Hepatocyte (in vitro differentiated cells): ENCODE measurements around the gene ENPP1. TPM values are rescaled to one million over a fixed set of nuclear protein-coding genes. Genes with fewer than 3 reads are reported as not detected.

Experiments used
- DNase-seq: peaks from one replicate; pipeline ENCODE4 v3.0.0-alpha.2; 2016; ENCODE audit warnings: low spot score
- H2AFZ ChIP-seq: fragments of 200-600 bp; sonication (generic); 2 replicates; pipeline ENCODE4 v1.6.0; 2016; ENCODE audit warnings: antibody characterized with exemption, mild to moderate bottlenecking
- H3K27ac ChIP-seq: fragments of 200-600 bp; sonication (generic); 2 replicates; pipeline ENCODE4 v1.5.1; 2016; ENCODE audit warnings: mild to moderate bottlenecking
- H3K27me3 ChIP-seq: fragments of 200-600 bp; sonication (generic); 2 replicates; pipeline ENCODE4 v1.6.1; 2016
- H3K36me3 ChIP-seq: fragments of 200-600 bp; sonication (generic); replicated peaks from 2 replicates; pipeline ENCODE4 v1.5.1; 2016; ENCODE audit warnings: low read depth; ENCODE audit not compliant: insufficient read depth
- H3K4me1 ChIP-seq: fragments of 200-600 bp; sonication (generic); 2 replicates; pipeline ENCODE4 v1.5.1; 2016; ENCODE audit warnings: mild to moderate bottlenecking, moderate library complexity; ENCODE audit not compliant: insufficient read depth
- H3K4me2 ChIP-seq: fragments of 200-600 bp; sonication (generic); 2 replicates; pipeline ENCODE4 v1.6.0; 2016
- H3K4me3 ChIP-seq: fragments of 200-600 bp; sonication (generic); 2 replicates; pipeline ENCODE4 v1.5.1; 2016; ENCODE audit warnings: mild to moderate bottlenecking
- H3K79me2 ChIP-seq: fragments of 200-600 bp; sonication (generic); 2 replicates; pipeline ENCODE4 v1.6.0; 2017; ENCODE audit warnings: mild to moderate bottlenecking
- H3K9me2 ChIP-seq: fragments of 200-600 bp; sonication (generic); replicated peaks from 2 replicates; pipeline ENCODE4 v1.6.0; 2017; ENCODE audit warnings: mild to moderate bottlenecking; ENCODE audit not compliant: insufficient read depth
- H3K9me3 ChIP-seq: fragments of 200-600 bp; sonication (generic); 2 replicates; pipeline ENCODE4 v1.5.1; 2016; ENCODE audit warnings: low read depth, mild to moderate bottlenecking
- H4K20me1 ChIP-seq: fragments of 200-600 bp; sonication (generic); 2 replicates; pipeline ENCODE4 v1.6.0; 2016; ENCODE audit warnings: mild to moderate bottlenecking; ENCODE audit not compliant: insufficient read depth, poor library complexity, severe bottlenecking
- EZH2 ChIP-seq: fragments of 200-600 bp; sonication (generic); IDR thresholded peaks from 2 replicates; pipeline ENCODE4 v1.6.1; 2016; ENCODE audit warnings: antibody characterized with exemption, mild to moderate bottlenecking, borderline replicate concordance
- EZH2phosphoT487 ChIP-seq: fragments of 200-600 bp; sonication (generic); IDR thresholded peaks from one replicate; pipeline ENCODE4 v1.6.1; 2018; ENCODE audit warnings: antibody characterized with exemption, mild to moderate bottlenecking, low read depth, moderate library complexity; ENCODE audit not compliant: unreplicated experiment, severe bottlenecking
- WGBS: methylation state at CpG from one replicate; pipeline ENCODE4 v1.1.6; 2016; ENCODE audit warnings: low lambda C conversion rate; ENCODE audit errors: missing lambda C conversion rate; 5-methylcytosine and 5-hydroxymethylcytosine counted together
- polyA plus RNA-seq: library from polyadenylated mRNA; unstranded; fragments of >200 nt; fragmentation: Nextera tagmentation; extraction: Ambion mirVana; gene quantifications from 2 replicates; pipeline ENCODE4 v1.2.1, GENCODE V29; 2016
- total RNA-seq: library from RNA; depleted of rRNA; stranded (reverse); fragments of >200 nt; gene quantifications from 2 replicates; pipeline ENCODE4 v1.2.3, GENCODE V29; 2014
- TF ChIP-seq, protein P1 (sequence below): fragments of 200-600 bp; sonication (generic); IDR thresholded peaks from 2 replicates; pipeline ENCODE4 v1.5.1; 2016; ENCODE audit warnings: antibody characterized with exemption, mild to moderate bottlenecking; ENCODE audit not compliant: poor library complexity

The ENPP1 gene
- total and polyA plus RNA-seq, 2 experiments from 2014 or later: 74.7 to 86.9 TPM

DNA sequence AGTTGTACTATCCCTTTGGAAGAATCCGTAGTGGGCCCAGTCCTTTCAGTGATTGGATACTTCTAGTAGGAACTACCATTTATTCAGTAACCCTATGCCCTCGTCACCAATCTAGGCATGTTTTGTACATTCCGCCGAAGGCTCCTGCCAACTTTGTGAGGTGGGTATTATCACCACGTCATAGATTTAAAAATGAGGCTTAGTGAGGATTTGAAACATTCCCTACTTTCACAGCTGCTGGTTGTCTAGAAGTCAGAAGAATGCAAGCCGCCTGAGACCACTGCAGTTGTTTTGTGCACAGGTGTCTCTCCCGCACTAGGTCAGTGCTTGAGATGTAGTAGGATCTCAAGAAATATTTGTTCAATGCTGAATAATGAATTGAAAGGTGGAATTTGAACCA, 32.6 kb downstream of the ENPP1 start:
- TF ChIP-seq, protein P1, sequence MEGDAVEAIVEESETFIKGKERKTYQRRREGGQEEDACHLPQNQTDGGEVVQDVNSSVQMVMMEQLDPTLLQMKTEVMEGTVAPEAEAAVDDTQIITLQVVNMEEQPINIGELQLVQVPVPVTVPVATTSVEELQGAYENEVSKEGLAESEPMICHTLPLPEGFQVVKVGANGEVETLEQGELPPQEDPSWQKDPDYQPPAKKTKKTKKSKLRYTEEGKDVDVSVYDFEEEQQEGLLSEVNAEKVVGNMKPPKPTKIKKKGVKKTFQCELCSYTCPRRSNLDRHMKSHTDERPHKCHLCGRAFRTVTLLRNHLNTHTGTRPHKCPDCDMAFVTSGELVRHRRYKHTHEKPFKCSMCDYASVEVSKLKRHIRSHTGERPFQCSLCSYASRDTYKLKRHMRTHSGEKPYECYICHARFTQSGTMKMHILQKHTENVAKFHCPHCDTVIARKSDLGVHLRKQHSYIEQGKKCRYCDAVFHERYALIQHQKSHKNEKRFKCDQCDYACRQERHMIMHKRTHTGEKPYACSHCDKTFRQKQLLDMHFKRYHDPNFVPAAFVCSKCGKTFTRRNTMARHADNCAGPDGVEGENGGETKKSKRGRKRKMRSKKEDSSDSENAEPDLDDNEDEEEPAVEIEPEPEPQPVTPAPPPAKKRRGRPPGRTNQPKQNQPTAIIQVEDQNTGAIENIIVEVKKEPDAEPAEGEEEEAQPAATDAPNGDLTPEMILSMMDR: no peak
- TF ChIP-seq EZH2phosphoT487 (no peak), EZH2 (no peak)
- 93% methylated on average over 7 of the region's 7 CpGs for WGBS
- no peaks in the 10 kb centered on the region for H3K4me1 ChIP-seq
- H3K36me3 ChIP-seq: no peaks in the 10 kb centered on the region
- H3K9me3 ChIP-seq: no peaks in the 10 kb centered on the region
- H2AFZ ChIP-seq: no peak overlapping the region
- H3K4me3 ChIP-seq: no peak overlapping the region
- H3K27me3 ChIP-seq: no peaks in the 10 kb centered on the region
- no peak for DNase-seq
- H3K27ac ChIP-seq: no peak overlapping the region
- no peaks in the 10 kb centered on the region for H3K9me2 ChIP-seq
- H3K4me2 ChIP-seq: no peak overlapping the region
- no peaks in the 10 kb centered on the region for H4K20me1 ChIP-seq
- H3K79me2 ChIP-seq: peaks cover 13% of the 10 kb centered on the region

DNA sequence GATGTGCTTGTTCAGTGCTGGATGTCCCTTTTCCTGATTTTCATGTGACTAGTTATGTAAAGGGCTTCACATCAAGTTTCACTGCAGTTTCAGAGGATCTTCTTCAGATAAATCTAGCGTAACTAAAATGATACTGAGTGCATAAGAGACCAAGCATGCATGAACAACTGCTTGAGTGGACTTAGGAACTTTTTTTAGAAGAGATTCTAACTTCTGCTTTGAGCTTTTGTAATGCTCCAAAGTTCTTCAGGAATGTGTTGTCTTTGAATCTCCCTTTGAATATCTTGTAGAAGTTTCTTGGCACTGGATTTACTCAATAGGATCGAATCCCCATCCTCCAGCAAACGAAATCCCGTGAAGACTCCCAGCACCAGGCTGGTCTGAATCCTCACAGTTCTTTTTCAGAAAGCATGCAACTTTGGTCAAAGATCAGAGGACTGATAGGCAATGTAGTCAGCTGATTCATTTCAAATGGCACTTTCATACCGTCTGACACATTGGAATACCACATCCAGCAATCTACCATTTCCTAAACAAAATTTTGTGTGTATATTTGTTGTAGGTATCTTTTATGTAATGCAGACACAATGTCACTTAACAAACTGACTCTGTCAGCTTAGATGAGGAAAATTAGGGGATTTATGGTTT, 33.2 kb downstream of the ENPP1 start:
- Histone ChIP-seq H4K20me1 (no peaks in the 10 kb centered on the region), H3K9me2 (no peaks in the 10 kb centered on the region)
- DNase-seq: no peak

DNA sequence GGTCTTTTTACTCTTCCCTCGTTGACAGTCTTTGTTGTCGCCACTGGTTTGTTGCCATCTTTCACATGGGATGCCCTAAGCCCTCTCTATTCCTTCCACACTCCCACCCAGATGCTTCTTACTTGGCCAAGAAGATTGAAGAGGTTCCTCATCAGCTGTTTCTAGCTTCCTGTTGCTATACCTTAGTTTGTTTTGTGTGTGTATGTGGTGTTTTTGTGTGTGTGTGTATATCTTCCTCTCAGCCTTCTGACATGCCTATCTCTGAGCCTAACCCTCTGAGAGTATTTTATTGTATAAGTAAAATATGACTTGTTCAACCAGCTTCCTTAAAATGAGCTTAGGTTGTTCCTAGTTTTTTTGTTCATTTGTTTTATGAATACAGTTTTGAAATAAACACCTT, 35.9 kb downstream of the ENPP1 start:
- Histone ChIP-seq H3K36me3 (no peaks in the 10 kb centered on the region), H3K4me2 (peak overlapping the region; percentile 23), H3K27me3 (no peaks in the 10 kb centered on the region), H3K4me1 (no peaks in the 10 kb centered on the region), H4K20me1 (no peaks in the 10 kb centered on the region), H3K79me2 (peaks cover 17% of the 10 kb centered on the region), H3K9me3 (no peaks in the 10 kb centered on the region), H3K4me3 (no peak overlapping the region), H2AFZ (no peak overlapping the region), H3K27ac (peak overlapping the region; percentile 34), H3K9me2 (no peaks in the 10 kb centered on the region)
- no peak for DNase-seq
- no peak for TF ChIP-seq EZH2
- no peak for TF ChIP-seq EZH2phosphoT487
- TF ChIP-seq, protein P1: no peak
- WGBS: 96% methylated on average over 2 of the region's 2 CpGs

More for the DNA sequence above, 33.2 kb downstream of the ENPP1 start:
- Histone ChIP-seq H3K4me1 (no peaks in the 10 kb centered on the region), H3K4me2 (no peak overlapping the region), H3K36me3 (no peaks in the 10 kb centered on the region), H3K4me3 (no peak overlapping the region), H3K27ac (no peak overlapping the region), H3K9me3 (no peaks in the 10 kb centered on the region), H3K79me2 (peaks cover 17% of the 10 kb centered on the region), H2AFZ (no peak overlapping the region), H3K27me3 (no peaks in the 10 kb centered on the region)
- WGBS: 84% methylated on average over 5 of the region's 5 CpGs
- TF ChIP-seq EZH2phosphoT487 (no peak), EZH2 (no peak)
- TF ChIP-seq, protein P1: no peak
